GM10847 (cell line): ENCODE data around the gene SESN2.

Experiments used
- POLR2A ChIP-seq: IDR thresholded peaks from 2 replicates; pipeline ENCODE4 v1.6.1; 2011; ENCODE audit not compliant: insufficient read length; ENCODE audit errors: extremely low read depth

The SESN2 gene

GRCh38 chr1:28296401-28297261, 37.3 kb downstream of the SESN2 start:
- no peak for TF ChIP-seq POLR2A

DNA sequence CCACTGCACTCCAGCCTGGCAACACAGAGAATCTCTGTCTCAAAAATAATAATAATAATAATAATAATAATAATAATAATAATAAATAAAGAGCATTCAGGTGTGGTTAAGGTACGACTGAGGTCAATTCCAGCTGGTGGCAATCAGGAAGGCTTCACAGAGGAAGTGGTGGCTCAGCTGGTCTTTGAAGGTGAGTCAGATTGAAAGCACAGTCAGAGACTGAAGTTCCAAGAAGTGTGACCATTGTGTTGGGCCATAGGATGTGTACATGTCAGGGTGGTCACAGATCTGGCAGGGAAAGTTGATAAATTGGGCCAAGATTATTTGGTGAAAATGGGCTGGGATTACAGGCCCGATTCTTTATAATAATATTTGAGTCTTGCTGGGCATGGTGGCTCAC, 38.5 kb downstream of the SESN2 start:
- no peak for TF ChIP-seq POLR2A

- TF ChIP-seq POLR2A = no peak
These were observed 39.1 kb downstream of the SESN2 start for GRCh38 chr1:28298438-28298837.

DNA sequence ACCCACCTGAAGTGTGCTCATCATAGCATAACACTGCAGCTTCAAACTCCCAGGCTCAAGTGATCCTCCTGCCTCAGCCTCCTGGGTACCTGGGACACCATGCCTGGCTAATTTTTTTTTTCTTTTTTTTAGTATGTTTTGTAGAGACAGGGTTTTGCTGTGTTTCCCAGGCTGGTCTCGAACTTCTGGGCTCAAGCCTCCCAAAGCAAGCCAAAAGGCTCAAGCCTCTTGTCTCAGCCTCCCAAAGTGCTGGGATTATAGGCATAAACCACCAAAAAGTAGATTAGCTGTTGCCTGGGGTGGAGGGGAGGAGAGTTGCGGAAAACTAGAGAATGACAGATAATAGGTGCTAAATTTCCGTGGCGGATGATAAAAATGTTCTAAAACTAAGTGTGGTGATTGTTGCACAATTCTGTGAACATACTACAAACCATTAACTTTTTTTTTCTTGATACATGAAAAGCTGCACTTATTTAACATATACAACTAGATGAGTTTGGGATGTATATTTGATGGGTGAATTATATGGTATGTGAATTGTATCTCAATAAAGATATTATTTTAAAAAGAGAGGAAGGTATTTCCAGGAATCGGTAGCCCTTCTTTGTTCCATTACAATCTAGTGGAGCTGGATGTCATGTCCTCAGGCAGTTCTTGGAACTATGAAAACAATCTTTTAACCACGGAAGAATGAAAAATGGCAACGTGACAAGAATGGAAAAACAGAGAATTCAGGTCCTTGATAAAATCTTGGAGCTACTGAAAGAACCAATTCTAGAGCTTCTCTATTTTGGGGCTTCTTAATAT, 42.3 kb downstream of the SESN2 start:
- TF ChIP-seq POLR2A = no peak

DNA sequence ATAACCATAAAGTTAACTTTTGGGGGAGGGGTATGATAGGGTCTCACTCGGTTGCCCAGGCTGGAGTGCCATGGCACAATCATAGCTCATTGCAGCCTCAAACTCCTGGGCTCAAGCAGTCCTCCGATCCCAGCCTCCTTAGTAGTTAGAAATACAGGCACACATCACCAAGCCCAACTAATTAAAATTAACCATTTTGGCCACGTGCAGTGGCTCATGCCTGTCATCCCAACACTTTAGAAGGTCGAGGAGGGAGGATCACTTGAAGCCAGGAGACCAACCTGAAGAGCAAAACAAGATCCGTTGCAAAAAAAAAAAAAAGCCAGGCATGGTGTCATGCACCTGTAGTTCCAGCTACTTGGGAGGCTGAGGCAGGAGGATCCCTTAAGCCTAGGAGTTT, 42.9 kb downstream of the SESN2 start:
- no peak for TF ChIP-seq POLR2A

DNA sequence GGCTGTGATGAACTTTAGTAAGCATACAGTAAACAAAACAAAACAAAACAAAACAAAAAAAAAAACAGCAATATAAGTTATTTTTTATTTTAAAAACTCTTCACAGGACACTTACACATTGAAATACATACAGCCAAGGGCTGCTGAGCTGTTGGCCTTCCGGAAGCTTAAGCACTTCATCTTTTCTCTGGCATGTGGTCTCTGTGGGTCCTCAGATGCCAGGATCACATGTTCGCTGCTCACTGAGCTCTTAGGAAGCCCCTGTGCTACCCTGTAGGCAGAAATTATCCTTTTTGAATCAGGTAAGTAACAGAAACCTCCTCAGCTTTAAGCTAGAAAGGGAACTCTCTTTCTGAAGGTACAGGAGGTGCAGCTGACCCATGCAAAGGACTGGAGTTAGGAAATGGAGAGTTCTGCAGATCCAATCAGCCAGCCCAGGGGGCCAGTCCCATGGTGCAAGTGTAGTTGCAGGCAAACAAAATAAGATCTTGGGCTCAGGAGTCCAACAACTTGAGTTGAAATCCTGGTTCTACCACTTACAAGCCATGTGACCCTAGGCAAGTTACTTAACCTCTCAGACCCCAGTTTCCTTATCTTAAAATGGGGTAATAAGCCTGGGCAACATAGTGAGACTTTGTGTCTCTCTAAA, 47.1 kb downstream of the SESN2 start:
- TF ChIP-seq POLR2A = no peak

- TF ChIP-seq POLR2A = no peak
These were observed 49.4 kb downstream of the SESN2 start for GRCh38 chr1:28308750-28309149.

DNA sequence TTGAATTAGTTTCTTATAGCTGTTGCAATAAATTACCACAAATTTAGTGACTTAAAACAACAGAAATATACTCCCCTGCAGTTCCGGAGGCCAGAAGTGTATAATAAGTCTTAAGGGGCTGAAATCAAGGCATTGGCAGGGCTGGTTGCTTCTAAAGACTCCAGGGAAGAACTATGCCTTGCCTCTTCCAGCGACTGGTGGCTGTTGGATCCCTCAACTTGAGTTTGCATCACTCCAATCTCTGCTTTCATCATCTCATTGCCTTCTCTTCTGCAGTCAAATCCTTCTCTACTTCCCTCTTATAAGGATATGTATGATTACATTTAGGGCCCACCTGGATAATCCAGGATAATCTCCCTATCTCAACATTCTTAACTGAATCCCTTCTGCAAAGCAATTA, 50.4 kb downstream of the SESN2 start:
- TF ChIP-seq POLR2A = no peak

GRCh38 chr1:28313702-28314546, 54.6 kb downstream of the SESN2 start:
- TF ChIP-seq POLR2A = no peak

GRCh38 chr1:28314547-28314941, 55.2 kb downstream of the SESN2 start:
- no peak for TF ChIP-seq POLR2A

GRCh38 chr1:28317014-28317413, 57.7 kb downstream of the SESN2 start:
- TF ChIP-seq POLR2A = no peak

GRCh38 chr1:28322194-28322593, 62.9 kb downstream of the SESN2 start:
- TF ChIP-seq POLR2A = no peak

- no peak for TF ChIP-seq POLR2A
These were observed 64.4 kb downstream of the SESN2 start for GRCh38 chr1:28323720-28324119.

DNA sequence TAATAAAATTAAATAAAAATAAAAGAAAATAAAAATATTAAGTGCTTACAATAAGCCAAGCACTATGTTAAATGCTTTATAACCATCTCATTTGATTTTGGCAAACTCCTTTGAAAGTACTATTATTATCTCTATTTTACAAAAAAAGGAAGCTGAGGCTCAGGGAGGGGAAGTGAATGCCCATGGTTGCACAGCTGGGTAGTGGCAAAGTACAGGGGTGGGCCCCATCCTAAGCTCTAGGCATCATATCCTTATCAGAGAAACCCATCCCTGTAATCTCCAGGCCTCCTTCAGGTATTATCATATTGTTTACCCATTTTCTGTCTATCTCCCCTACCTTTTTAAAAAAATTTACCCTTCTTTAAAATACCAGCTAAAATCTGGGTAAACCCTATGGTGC, 67.2 kb downstream of the SESN2 start:
- no peak for TF ChIP-seq POLR2A

- no peak for TF ChIP-seq POLR2A
These were observed 67.7 kb downstream of the SESN2 start for GRCh38 chr1:28326984-28327383.

DNA sequence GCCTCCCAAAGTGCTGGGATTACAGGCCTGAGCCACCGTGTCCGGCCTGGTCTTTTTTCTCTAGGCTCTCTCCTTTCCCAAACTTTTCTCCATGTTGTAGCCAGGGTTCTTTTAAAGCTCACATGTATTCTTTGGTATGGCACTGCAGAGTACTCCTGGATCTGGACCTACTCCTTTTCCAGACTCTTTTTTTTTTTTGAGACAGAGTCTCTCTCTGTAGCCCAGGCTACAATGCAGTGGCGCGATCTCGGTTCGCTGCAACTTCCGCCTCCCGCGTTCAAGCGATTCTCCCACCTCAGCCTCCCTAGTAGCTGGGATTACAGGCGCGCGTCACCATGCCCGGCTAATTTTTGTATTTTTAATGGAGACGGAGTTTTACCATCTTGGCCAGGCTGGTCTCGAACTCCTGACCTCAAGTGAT, 68.9 kb downstream of the SESN2 start:
- TF ChIP-seq POLR2A = no peak
